HEK293T (cell line): ENCODE measurements around the gene GRHL1.

Experiments
- CTCF ChIA-PET: fragments of 350-600 bp; formaldehyde crosslinking; extraction: SDS; loops from one replicate; lab custom pipeline; 2021; ENCODE audit warnings: antibody characterized with exemption, inconsistent platforms; lab: Yijun Ruan, JAX
- POLR2A ChIA-PET: fragments of 350-600 bp; formaldehyde crosslinking; extraction: SDS; loops from one replicate; lab custom pipeline; 2020; ENCODE audit warnings: antibody characterized with exemption, inconsistent platforms; lab: Yijun Ruan, JAX
- DNase-seq: peaks from one replicate; pipeline ENCODE4 v3.0.0; 2012; ENCODE audit warnings: mixed read lengths; ENCODE audit errors: extremely low spot score
- ARNT ChIP-seq: fragments of 450-650 bp; IDR thresholded peaks from 2 replicates; pipeline ENCODE4 v1.6.1; 2017; ENCODE audit warnings: mild to moderate bottlenecking
- BHLHE40 ChIP-seq: fragments of 450-650 bp; IDR thresholded peaks from 2 replicates; pipeline ENCODE4 v1.6.1; 2016; ENCODE audit warnings: mild to moderate bottlenecking, moderate library complexity, borderline replicate concordance
- CTBP1 ChIP-seq: fragments of 450-650 bp; IDR thresholded peaks from 2 replicates; pipeline ENCODE4 v1.6.1; 2016; ENCODE audit warnings: borderline replicate concordance
- ELF4 ChIP-seq: fragments of 450-650 bp; IDR thresholded peaks from 2 replicates; pipeline ENCODE4 v1.6.1; 2017; ENCODE audit warnings: antibody characterized with exemption
- FOXA1 ChIP-seq: fragments of 450-650 bp; IDR thresholded peaks from 2 replicates; pipeline ENCODE4 v1.6.1; 2016; ENCODE audit warnings: mild to moderate bottlenecking
- FOXK2 ChIP-seq: fragments of 450-650 bp; IDR thresholded peaks from 2 replicates; pipeline ENCODE4 v1.6.1; 2016; ENCODE audit warnings: mild to moderate bottlenecking
- FOXM1 ChIP-seq: fragments of 450-650 bp; IDR thresholded peaks from 2 replicates; pipeline ENCODE4 v1.6.1; 2017; ENCODE audit warnings: mild to moderate bottlenecking, borderline replicate concordance
- HDGF ChIP-seq: fragments of 450-650 bp; IDR thresholded peaks from 2 replicates; pipeline ENCODE4 v1.6.1; 2017; ENCODE audit warnings: antibody characterized with exemption, borderline replicate concordance
- L3MBTL2 ChIP-seq: fragments of 450-650 bp; conservative IDR thresholded peaks from 2 replicates; pipeline ENCODE4 v1.6.1; 2016; ENCODE audit warnings: mild to moderate bottlenecking
- LEF1 ChIP-seq: fragments of 450-650 bp; IDR thresholded peaks from 2 replicates; pipeline ENCODE4 v1.6.1; 2017; ENCODE audit warnings: mild to moderate bottlenecking, borderline replicate concordance
- NFRKB ChIP-seq: fragments of 450-650 bp; IDR thresholded peaks from 2 replicates; pipeline ENCODE4 v1.6.1; 2016; ENCODE audit warnings: mild to moderate bottlenecking, moderate library complexity
- PKNOX1 ChIP-seq: fragments of 450-650 bp; IDR thresholded peaks from 2 replicates; pipeline ENCODE4 v1.6.1; 2016
- SP1 ChIP-seq: fragments of 450-650 bp; IDR thresholded peaks from 2 replicates; pipeline ENCODE4 v1.6.1; 2017
- SUZ12 ChIP-seq: fragments of 450-650 bp; IDR thresholded peaks from 2 replicates; pipeline ENCODE4 v1.6.1; 2016; ENCODE audit warnings: mild to moderate bottlenecking
- TARDBP ChIP-seq: fragments of 450-650 bp; IDR thresholded peaks from 2 replicates; pipeline ENCODE4 v1.6.1; 2016
- ZNF384 ChIP-seq: fragments of 450-650 bp; IDR thresholded peaks from 2 replicates; pipeline ENCODE4 v1.6.1; 2016

GRHL1 gene

GRCh38 chr2:10005461-10006235 is 54.2 kb downstream of the GRHL1 start:
- POLR2A ChIA-PET: no interaction called here
- CTCF ChIA-PET: interaction anchor here (0.6 to 0.9 kb wide), 2 partner anchors 21 to 41 kb away, joined by 3 to 5 read pairs; no protein-coding TSS in a partner anchor
- TF ChIP-seq NFRKB (no peak), HDGF (no peak), SUZ12 (no peak), TARDBP (no peak), PKNOX1 (no peak), BHLHE40 (no peak), LEF1 (no peak), ZNF384 (no peak), CTBP1 (no peak), SP1 (no peak), L3MBTL2 (no peak), FOXA1 (no peak)

GRCh38 chr2:10006236-10007161 is 55.0 kb downstream of the GRHL1 start:
- CTCF ChIA-PET: interaction anchor here (0.6 to 0.9 kb wide), 2 partner anchors 22 to 41 kb away, joined by 3 to 5 read pairs; no protein-coding TSS in a partner anchor
- TF ChIP-seq SP1 (no peak), PKNOX1 (no peak), FOXA1 (no peak), ARNT (no peak), SUZ12 (no peak), FOXK2 (no peak), TARDBP (no peak)
- no peak for DNase-seq
- POLR2A ChIA-PET: no interaction called here

More at GRCh38 chr2:10005461-10006235, 54.2 kb downstream of the GRHL1 start:
- DNase-seq: no peak

GRCh38 chr2:10007435-10007834 is 55.9 kb downstream of the GRHL1 start:
- POLR2A ChIA-PET: no interaction called here
- no peak for DNase-seq
- CTCF ChIA-PET: no interaction called here
- TF ChIP-seq SUZ12 (no peak), ZNF384 (no peak), PKNOX1 (no peak), LEF1 (no peak), TARDBP (no peak), BHLHE40 (no peak), ARNT (no peak), SP1 (no peak), L3MBTL2 (no peak), CTBP1 (no peak), NFRKB (no peak), FOXA1 (no peak), FOXM1 (no peak), HDGF (no peak), FOXK2 (no peak), ELF4 (no peak)

- POLR2A ChIA-PET: interaction anchor here (1.2 kb wide), 1 partner anchor 165 kb away, joined by 3 read pairs; the partner anchor contains the start of gene TAF1B
- no peak for DNase-seq
- TF ChIP-seq SUZ12 (no peak), ZNF384 (no peak), BHLHE40 (no peak), FOXM1 (no peak), TARDBP (no peak), PKNOX1 (no peak), NFRKB (no peak), ARNT (no peak), CTBP1 (no peak), LEF1 (no peak), FOXK2 (no peak), SP1 (no peak), ELF4 (no peak), HDGF (no peak), FOXA1 (no peak), L3MBTL2 (no peak)
- CTCF ChIA-PET: interaction anchor here (1.3 kb wide), 1 partner anchor 24 kb away, joined by 4 read pairs; no protein-coding TSS in a partner anchor
These were observed 56.7 kb downstream of the GRHL1 start for GRCh38 chr2:10007921-10008808.
